OCI-LY7 (cell line): ENCODE measurements around the gene MMAA. TPM values are rescaled to one million over a fixed set of nuclear protein-coding genes. Genes with fewer than 3 reads are reported as not detected.

ENCODE experiments used
- BruUV-seq: library from RNA; stranded (reverse); fragments of 400-500 nt; replicated peaks from 2 replicates; lab custom pipeline; 2021; lab: Mats Ljungman, UMichigan
- CTCF ChIA-PET: fragments of 300-600 bp; sonication (Branson Sonifier 250); formaldehyde crosslinking; loops from one replicate; lab custom pipeline; 2022; ENCODE audit warnings: antibody characterized with exemption; ENCODE audit not compliant: unreplicated experiment; lab: Charles Lee
- POLR2A ChIA-PET: fragments of 300-600 bp; sonication (Branson Sonifier 250); formaldehyde crosslinking; loops from one replicate; lab custom pipeline; 2022; ENCODE audit warnings: antibody characterized with exemption; lab: Charles Lee
- DNase-seq: peaks from one replicate; pipeline ENCODE4 v3.0.0-alpha.2; 2015; ENCODE audit warnings: low spot score
- H2AFZ ChIP-seq: fragments of 200-600 bp; sonication (generic), shearing (Covaris generic); 2 replicates; pipeline ENCODE4 v1.6.1; 2014; ENCODE audit warnings: mild to moderate bottlenecking, antibody characterized with exemption, low read length, moderate library complexity
- H3K27ac ChIP-seq: fragments of 200-600 bp; sonication (generic); 2 replicates; pipeline ENCODE4 v1.5.1; 2014; ENCODE audit warnings: mixed run types, low read depth, mild to moderate bottlenecking, moderate library complexity, low read length, inconsistent platforms; ENCODE audit not compliant: poor library complexity, severe bottlenecking
- H3K36me3 ChIP-seq: fragments of 200-600 bp; sonication (generic); 2 replicates; pipeline ENCODE4 v1.6.1; 2014; ENCODE audit warnings: mild to moderate bottlenecking, antibody characterized with exemption, low read length, moderate library complexity, mixed read lengths; ENCODE audit not compliant: insufficient read depth
- H3K4me1 ChIP-seq: fragments of 200-600 bp; sonication (generic); 2 replicates; pipeline ENCODE4 v1.5.1; 2014; ENCODE audit warnings: mild to moderate bottlenecking, low read length; ENCODE audit not compliant: insufficient read depth, poor library complexity, severe bottlenecking
- H3K4me2 ChIP-seq: fragments of 200-600 bp; sonication (generic); 2 replicates; pipeline ENCODE4 v1.6.1; 2014; ENCODE audit warnings: mild to moderate bottlenecking, low read length
- H3K4me3 ChIP-seq: fragments of 200-600 bp; sonication (generic); 2 replicates; pipeline ENCODE4 v1.5.1; 2014; ENCODE audit warnings: mild to moderate bottlenecking, low read depth, low read length; ENCODE audit not compliant: poor library complexity, severe bottlenecking
- H3K79me2 ChIP-seq: fragments of 200-600 bp; sonication (generic); 2 replicates; pipeline ENCODE4 v1.6.1; 2016; ENCODE audit warnings: low read depth, mild to moderate bottlenecking, low read length, moderate library complexity, mixed read lengths; ENCODE audit not compliant: insufficient read depth
- H3K9me2 ChIP-seq: fragments of 200-600 bp; sonication (generic); 2 replicates; pipeline ENCODE4 v1.6.1; 2016; ENCODE audit warnings: mild to moderate bottlenecking, low read length, mixed read lengths; ENCODE audit not compliant: insufficient read depth
- H3K9me3 ChIP-seq: fragments of 200-600 bp; sonication (generic); 2 replicates; pipeline ENCODE4 v1.6.1; 2014; ENCODE audit warnings: mild to moderate bottlenecking, mixed run types, low read length, mixed read lengths
- H4K20me1 ChIP-seq: fragments of 200-600 bp; sonication (generic); 2 replicates; pipeline ENCODE4 v1.6.1; 2014; ENCODE audit warnings: mild to moderate bottlenecking, antibody characterized with exemption, low read length, moderate library complexity, mixed read lengths; ENCODE audit not compliant: insufficient read depth
- EZH2phosphoT487 ChIP-seq: fragments of 200-600 bp; sonication (generic); IDR thresholded peaks from 2 replicates; pipeline ENCODE4 v1.6.1; 2018; ENCODE audit warnings: low read depth, borderline replicate concordance, mild to moderate bottlenecking, mixed run types, antibody characterized with exemption, low read length, moderate library complexity, mixed read lengths
- intact Hi-C: fragments of 100-400 bp; cut with micrococcal nuclease; formaldehyde crosslinking; loops from one replicate; pipeline ENCODE4 v1.10.0; 2022; ENCODE audit not compliant: unreplicated experiment
- total RNA-seq, 2 experiments: library from RNA; depleted of rRNA in 1 of 2; stranded (reverse); fragments of >200 nt in 1 of 2; shearing (Covaris generic) in 1 of 2; gene quantifications; 2 replicates each; pipeline ENCODE4 v1.2.3, GENCODE V29; 2014 to 2022
- TF ChIP-seq, protein P1 (sequence below): fragments of 200-600 bp; sonication (generic); conservative IDR thresholded peaks from 2 replicates; pipeline ENCODE4 v1.5.1; 2014; ENCODE audit warnings: mild to moderate bottlenecking, antibody characterized with exemption, low read length, moderate library complexity, mixed read lengths

The MMAA gene
- total RNA-seq, 2 experiments from 2014 or later = 2.5 to 5.4 TPM

DNA sequence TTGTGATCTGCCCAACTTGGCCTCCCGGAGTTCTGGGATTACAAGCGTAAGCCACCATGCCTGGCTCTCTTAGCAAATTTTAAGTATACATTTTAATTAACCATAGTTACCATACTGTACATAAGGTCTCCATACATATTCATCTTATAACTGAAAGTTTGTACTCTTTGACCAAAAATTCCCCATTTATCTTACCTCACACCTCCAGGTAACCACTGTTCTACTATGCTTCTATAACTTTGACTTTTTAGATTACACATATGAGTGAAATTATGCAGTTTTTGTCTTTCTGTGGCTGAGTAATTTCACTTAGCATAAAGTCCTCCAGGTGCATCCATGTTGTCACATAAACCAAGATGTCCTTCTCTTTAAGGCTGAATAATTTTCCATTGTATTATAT is 78.1 kb downstream of the MMAA start:
- H3K36me3 ChIP-seq = no peaks in the 10 kb centered on the region
- H3K9me2 ChIP-seq = no peaks in the 10 kb centered on the region
- no peaks in the 10 kb centered on the region for H3K9me3 ChIP-seq
- H3K4me2 ChIP-seq = no peak overlapping the region
- H2AFZ ChIP-seq = no peak overlapping the region
- no peak overlapping the region for H3K27ac ChIP-seq
- H3K4me3 ChIP-seq = no peak overlapping the region
- intact Hi-C loops = no loop called here
- H3K4me1 ChIP-seq = no peaks in the 10 kb centered on the region
- no TSS peak for BruUV-seq
- H4K20me1 ChIP-seq = no peaks in the 10 kb centered on the region
- TF ChIP-seq, protein P1, sequence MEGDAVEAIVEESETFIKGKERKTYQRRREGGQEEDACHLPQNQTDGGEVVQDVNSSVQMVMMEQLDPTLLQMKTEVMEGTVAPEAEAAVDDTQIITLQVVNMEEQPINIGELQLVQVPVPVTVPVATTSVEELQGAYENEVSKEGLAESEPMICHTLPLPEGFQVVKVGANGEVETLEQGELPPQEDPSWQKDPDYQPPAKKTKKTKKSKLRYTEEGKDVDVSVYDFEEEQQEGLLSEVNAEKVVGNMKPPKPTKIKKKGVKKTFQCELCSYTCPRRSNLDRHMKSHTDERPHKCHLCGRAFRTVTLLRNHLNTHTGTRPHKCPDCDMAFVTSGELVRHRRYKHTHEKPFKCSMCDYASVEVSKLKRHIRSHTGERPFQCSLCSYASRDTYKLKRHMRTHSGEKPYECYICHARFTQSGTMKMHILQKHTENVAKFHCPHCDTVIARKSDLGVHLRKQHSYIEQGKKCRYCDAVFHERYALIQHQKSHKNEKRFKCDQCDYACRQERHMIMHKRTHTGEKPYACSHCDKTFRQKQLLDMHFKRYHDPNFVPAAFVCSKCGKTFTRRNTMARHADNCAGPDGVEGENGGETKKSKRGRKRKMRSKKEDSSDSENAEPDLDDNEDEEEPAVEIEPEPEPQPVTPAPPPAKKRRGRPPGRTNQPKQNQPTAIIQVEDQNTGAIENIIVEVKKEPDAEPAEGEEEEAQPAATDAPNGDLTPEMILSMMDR = no peak
- no peaks in the 10 kb centered on the region for H3K79me2 ChIP-seq
- POLR2A ChIA-PET = no interaction called here
- CTCF ChIA-PET = no interaction called here
- DNase-seq = no peak

DNA sequence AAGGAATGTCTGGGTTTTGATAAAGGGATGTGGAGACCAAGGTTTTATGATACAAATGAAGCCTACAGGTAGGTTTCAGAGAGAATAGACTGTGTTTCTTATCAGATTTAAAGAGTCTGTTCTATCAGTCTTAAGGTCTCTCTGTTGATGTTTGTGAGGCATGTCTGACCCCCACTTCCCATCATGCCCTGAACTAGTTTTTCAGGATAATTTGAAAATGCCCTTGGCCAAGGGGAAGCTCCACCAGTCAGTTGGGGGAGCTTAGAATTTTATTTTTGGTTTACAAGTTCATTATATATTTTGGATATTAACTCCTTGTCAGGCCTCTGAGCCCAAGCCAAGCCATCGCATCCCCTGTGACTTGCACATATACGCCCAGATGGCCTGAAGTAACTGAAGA is 79.3 kb downstream of the MMAA start:
- no TSS peak for BruUV-seq
- Histone ChIP-seq H3K9me3 (no peaks in the 10 kb centered on the region), H3K4me2 (no peak overlapping the region), H3K36me3 (no peaks in the 10 kb centered on the region), H2AFZ (no peak overlapping the region), H3K9me2 (no peaks in the 10 kb centered on the region), H3K4me1 (no peaks in the 10 kb centered on the region), H3K79me2 (no peaks in the 10 kb centered on the region), H3K27ac (no peak overlapping the region), H3K4me3 (no peak overlapping the region), H4K20me1 (no peaks in the 10 kb centered on the region)
- intact Hi-C loops = no loop called here
- TF ChIP-seq, protein P1 = no peak
- no peak for TF ChIP-seq EZH2phosphoT487
- POLR2A ChIA-PET = no interaction called here
- CTCF ChIA-PET = no interaction called here
- no peak for DNase-seq

DNA sequence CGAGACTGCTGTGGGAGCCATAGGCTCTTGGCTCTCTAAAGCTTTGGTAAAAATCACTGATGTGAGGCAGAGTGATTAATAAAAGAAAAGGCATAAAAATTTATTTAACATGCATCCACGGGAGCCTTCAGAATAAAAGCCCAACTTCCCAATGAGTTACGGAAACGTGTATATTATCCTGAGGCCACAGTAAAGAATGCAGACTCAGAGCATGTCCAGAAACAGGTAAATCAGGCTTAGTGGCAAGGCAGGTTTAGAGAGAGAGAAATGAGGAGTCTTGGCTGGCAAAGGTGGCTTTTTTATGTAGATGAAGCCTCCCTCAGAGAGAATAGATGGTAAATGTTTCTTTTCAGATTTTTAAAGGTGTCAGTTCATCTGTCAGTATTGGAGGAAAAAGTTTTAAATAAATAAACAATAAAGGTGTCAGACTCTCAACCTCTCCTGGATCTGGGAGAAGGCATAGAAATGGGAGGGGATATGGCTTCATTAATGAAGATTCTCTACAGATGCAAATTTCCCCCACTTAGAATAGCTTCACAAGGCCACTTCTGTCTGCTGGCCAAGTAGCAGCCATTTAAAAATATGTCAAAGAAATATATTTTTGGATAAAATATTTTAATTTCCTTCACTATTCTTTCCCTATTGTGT is 84.8 kb downstream of the MMAA start:
- Histone ChIP-seq H3K79me2 (no peaks in the 10 kb centered on the region), H3K4me2 (no peak overlapping the region), H3K9me2 (no peaks in the 10 kb centered on the region), H4K20me1 (no peaks in the 10 kb centered on the region), H3K4me1 (no peaks in the 10 kb centered on the region), H3K27ac (no peak overlapping the region), H2AFZ (no peak overlapping the region), H3K36me3 (no peaks in the 10 kb centered on the region), H3K9me3 (no peaks in the 10 kb centered on the region), H3K4me3 (no peak overlapping the region)
- CTCF ChIA-PET = no interaction called here
- no peak for DNase-seq
- BruUV-seq = no TSS peak
- intact Hi-C loops = no loop called here
- TF ChIP-seq, protein P1 = no peak
- TF ChIP-seq EZH2phosphoT487 = no peak
- POLR2A ChIA-PET = no interaction called here
